Caco-2 (cell line): ENCODE measurements around the gene YIF1B. TPM values are rescaled to one million over a fixed set of nuclear protein-coding genes. Genes with fewer than 3 reads are reported as not detected.

Experiments
- BruUV-seq: library from RNA; stranded (reverse); fragments of 400-500 nt; replicated peaks from 2 replicates; lab custom pipeline; 2021; lab: Mats Ljungman, UMichigan
- CTCF ChIA-PET: fragments of 300-600 bp; sonication (Branson Sonifier 250); formaldehyde crosslinking; loops from one replicate; lab custom pipeline; 2022; ENCODE audit warnings: antibody characterized with exemption; lab: Charles Lee
- POLR2A ChIA-PET: fragments of 300-600 bp; sonication (Branson Sonifier 250); formaldehyde crosslinking; loops from one replicate; lab custom pipeline; 2022; ENCODE audit warnings: antibody characterized with exemption; lab: Charles Lee
- DNase-seq, 2 experiments: peaks; one replicate each; pipeline versions ENCODE4 v3.0.0 to v3.0.0-alpha.2; 2020 to 2022
- H3K27me3 ChIP-seq: replicated peaks from 2 replicates; pipeline ENCODE4 v1.6.0; 2011; ENCODE audit warnings: low read length; ENCODE audit not compliant: control insufficient read depth, insufficient read depth
- H3K36me3 ChIP-seq: 2 replicates; pipeline ENCODE4 v1.5.1; 2011; ENCODE audit warnings: low read length; ENCODE audit not compliant: control insufficient read depth, insufficient read depth
- H3K4me1 ChIP-seq: fragments of 250-450 bp; sonication (Bioruptor Pico); 2 replicates; pipeline ENCODE4 v1.5.1; 2020; ENCODE audit warnings: mild to moderate bottlenecking
- H3K4me3 ChIP-seq: 2 replicates; pipeline ENCODE4 v1.5.1; 2011; ENCODE audit warnings: low read depth, mild to moderate bottlenecking, control low read depth, low read length
- H3K9me3 ChIP-seq: fragments of 250-450 bp; sonication (Bioruptor Pico); 2 replicates; pipeline ENCODE4 v1.5.1; 2020; ENCODE audit warnings: mild to moderate bottlenecking, moderate library complexity
- H3K27ac Mint-ChIP-seq: one replicate; pipeline ENCODE4 v1.8.0; 2022; ENCODE audit warnings: mixed read lengths; ENCODE audit not compliant: unreplicated experiment
- H3K27me3 Mint-ChIP-seq: one replicate; pipeline ENCODE4 v1.8.0; 2022; ENCODE audit warnings: mixed read lengths; ENCODE audit not compliant: insufficient read depth, unreplicated experiment
- H3K36me3 Mint-ChIP-seq: one replicate; pipeline ENCODE4 v1.8.0; 2022; ENCODE audit warnings: mild to moderate bottlenecking, mixed read lengths; ENCODE audit not compliant: insufficient read depth, unreplicated experiment
- H3K4me1 Mint-ChIP-seq: one replicate; pipeline ENCODE4 v1.8.0; 2022; ENCODE audit warnings: low read depth, mixed read lengths; ENCODE audit not compliant: unreplicated experiment
- H3K4me3 Mint-ChIP-seq: one replicate; pipeline ENCODE4 v1.8.0; 2022; ENCODE audit warnings: mild to moderate bottlenecking, moderate library complexity, mixed read lengths; ENCODE audit not compliant: unreplicated experiment
- H3K9me3 Mint-ChIP-seq: one replicate; pipeline ENCODE4 v1.8.0; 2022; ENCODE audit warnings: mixed read lengths; ENCODE audit not compliant: unreplicated experiment
- CTCF ChIP-seq, 2 experiments: fragments of 200-600 bp in 1 of 2; IDR thresholded peaks; 1 replicate in 1 of 2; 2 replicates in 1 of 2; pipeline versions ENCODE4 v1.5.1 to v1.8.0; 2011 to 2022; ENCODE audit warnings: antibody characterized with exemption in 1 of 2, control low read depth in 1 of 2, inconsistent platforms in 1 of 2, low read depth in 1 of 2, low read length in 1 of 2, mild to moderate bottlenecking in 1 of 2, moderate library complexity in 1 of 2; ENCODE audit not compliant: insufficient read depth in 1 of 2, severe bottlenecking in 1 of 2, unreplicated experiment in 1 of 2
- intact Hi-C: fragments of 100-400 bp; cut with micrococcal nuclease; formaldehyde crosslinking; loops from one replicate; pipeline ENCODE4 v1.10.0; 2022; ENCODE audit not compliant: unreplicated experiment
- total RNA-seq: library from RNA; stranded (reverse); gene quantifications from 2 replicates; pipeline ENCODE4 v1.2.3, GENCODE V29; 2022

Gene YIF1B
- total RNA-seq, 1 experiment from 2014 or later: 66.7 TPM

DNA sequence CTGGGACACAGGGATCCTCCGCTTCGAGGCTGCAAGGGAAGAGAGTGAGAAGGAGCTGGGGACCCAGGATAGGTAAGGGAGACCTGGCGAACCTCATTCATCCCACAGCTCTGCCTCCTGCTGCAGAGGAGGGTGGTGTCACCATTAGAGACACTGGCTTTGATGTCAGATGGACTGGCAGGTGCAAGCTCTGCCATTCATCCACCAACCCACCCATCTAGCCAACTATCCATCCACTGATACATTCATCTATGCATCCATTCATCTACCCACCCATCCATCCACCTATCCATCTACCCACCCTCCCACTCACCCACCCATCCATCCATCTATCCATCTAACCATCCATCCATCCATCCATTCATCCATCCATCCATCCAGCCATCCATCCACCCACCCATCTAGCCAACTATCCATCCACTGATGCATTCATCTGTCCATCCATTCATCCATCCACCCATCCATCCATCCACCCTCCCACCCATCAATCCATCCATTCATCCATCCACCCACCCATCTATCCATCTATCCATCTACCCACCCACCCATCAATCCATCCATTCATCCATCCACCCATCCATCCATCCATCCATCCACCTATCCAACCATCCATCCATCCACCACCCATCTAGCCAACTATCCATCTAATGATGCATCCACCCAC, 6.0 kb downstream of the YIF1B start:
- Mint-ChIP-seq H3K4me1 (peaks cover 6% of the 10 kb centered on the region), H3K4me3 (no peak overlapping the region), H3K27ac (no peak overlapping the region), H3K36me3 (peaks cover 16% of the 10 kb centered on the region), H3K9me3 (no peaks in the 10 kb centered on the region), H3K27me3 (no peaks in the 10 kb centered on the region)
- Histone ChIP-seq H3K27me3 (no peaks in the 10 kb centered on the region), H3K9me3 (no peaks in the 10 kb centered on the region), H3K4me1 (peaks cover 8% of the 10 kb centered on the region), H3K4me3 (no peak overlapping the region), H3K36me3 (no peaks in the 10 kb centered on the region)
- TF ChIP-seq CTCF (IDR thresholded peaks at IDR 0.05; ENCODE audit: insufficient read depth in 1 of 2, low read depth in 1 of 2, low read length in 1 of 2, severe bottlenecking in 1 of 2, unreplicated experiment in 1 of 2): no peak
- intact Hi-C loops: no loop called here
- no TSS peak for BruUV-seq
- DNase-seq: no peak
- POLR2A ChIA-PET: no interaction called here
- CTCF ChIA-PET: no interaction called here

DNA sequence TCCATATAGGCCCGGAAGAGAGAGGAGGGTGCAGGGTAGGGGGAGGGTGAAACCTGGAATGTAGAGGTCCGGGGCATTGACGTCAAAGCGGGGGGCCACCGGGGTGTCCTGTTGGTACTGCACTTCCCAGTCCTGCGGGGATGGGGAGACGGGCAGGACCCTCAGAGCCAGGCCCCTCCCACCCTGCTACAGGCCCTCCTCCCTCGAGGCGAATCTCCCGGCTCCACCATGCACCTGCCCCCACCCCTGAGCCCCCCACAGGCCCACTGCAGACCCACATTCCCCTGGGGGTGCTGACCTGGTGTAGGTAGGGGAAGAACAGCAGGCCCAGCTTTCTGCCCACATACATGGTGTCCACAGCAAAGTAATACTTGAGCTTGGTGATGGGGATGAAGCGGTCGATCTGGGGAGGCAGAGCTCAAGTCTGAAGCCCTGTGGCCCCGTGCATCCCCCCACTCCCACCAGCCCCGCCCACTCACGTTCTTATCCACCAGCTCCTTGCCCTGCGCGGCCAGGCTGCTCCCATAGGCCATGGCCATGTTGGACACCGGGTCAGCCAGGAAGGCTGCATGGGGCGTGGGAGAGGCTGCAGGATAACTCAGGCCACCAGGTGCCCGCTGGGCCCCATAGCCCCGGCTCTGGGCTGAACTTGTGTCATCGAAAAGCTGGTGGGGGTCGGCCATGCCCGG, 6.7 kb downstream of the YIF1B start:
- Histone ChIP-seq H3K4me3 (no peak overlapping the region), H3K9me3 (no peaks in the 10 kb centered on the region), H3K4me1 (peaks cover 15% of the 10 kb centered on the region), H3K36me3 (no peaks in the 10 kb centered on the region), H3K27me3 (no peaks in the 10 kb centered on the region)
- H3K4me1 Mint-ChIP-seq: peaks cover 6% of the 10 kb centered on the region
- H3K27ac Mint-ChIP-seq: no peak overlapping the region
- intact Hi-C loops: no loop called here
- ChIA-PET POLR2A (no interaction called here), CTCF (interaction anchor here (0.6 kb wide), 2 partner anchors 53 to 66 kb away, joined by 3 to 4 read pairs; no protein-coding TSS in a partner anchor)
- peaks cover 19% of the 10 kb centered on the region for H3K36me3 Mint-ChIP-seq
- no peaks in the 10 kb centered on the region for H3K27me3 Mint-ChIP-seq
- H3K4me3 Mint-ChIP-seq: no peak overlapping the region
- TF ChIP-seq CTCF (IDR thresholded peaks at IDR 0.05; ENCODE audit: insufficient read depth in 1 of 2, low read depth in 1 of 2, low read length in 1 of 2, severe bottlenecking in 1 of 2, unreplicated experiment in 1 of 2): no peak
- no peak for DNase-seq
- no TSS peak for BruUV-seq
- no peaks in the 10 kb centered on the region for H3K9me3 Mint-ChIP-seq

DNA sequence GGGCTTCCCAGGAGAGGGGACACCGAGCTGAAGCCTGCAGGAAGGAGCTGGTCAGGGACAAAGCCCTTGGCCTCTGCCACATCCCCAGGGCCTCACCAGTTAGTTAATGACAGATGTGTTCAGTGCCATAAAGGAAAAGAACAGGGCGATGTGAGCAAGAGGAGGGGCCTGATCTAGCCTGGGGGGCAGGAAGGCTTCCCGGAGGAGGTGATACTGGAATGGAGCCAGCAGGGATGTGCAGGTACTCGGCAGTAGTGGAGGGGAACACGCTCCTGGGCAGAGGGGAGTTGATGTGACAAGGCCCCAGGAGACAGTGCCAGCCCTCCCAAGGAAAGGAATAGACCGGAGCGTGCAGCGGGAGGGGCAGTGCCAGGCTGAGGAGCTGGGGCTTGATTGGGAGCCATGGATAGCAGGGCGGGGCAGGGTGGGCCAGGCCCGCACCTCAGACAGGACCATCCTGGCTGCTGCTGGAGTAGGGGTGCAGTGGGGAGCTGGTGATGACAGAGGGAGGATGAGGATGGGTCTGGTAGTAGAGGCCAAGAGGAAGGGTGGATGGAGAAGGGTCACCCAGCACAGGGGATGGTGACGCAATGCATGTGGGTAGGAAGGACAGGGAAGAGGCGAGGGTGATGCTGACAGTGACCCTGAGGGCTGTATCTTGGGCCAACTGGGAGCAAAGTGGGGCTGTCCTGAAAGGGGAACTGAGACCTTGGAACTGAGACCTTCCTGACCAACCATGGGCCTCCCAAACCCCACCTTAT, 7.6 kb downstream of the YIF1B start:
- peaks cover 6% of the 10 kb centered on the region for H3K4me1 Mint-ChIP-seq
- ChIA-PET POLR2A (no interaction called here), CTCF (no interaction called here)
- no peaks in the 10 kb centered on the region for H3K27me3 Mint-ChIP-seq
- no peak for TF ChIP-seq CTCF (IDR thresholded peaks at IDR 0.05; ENCODE audit: insufficient read depth in 1 of 2, low read depth in 1 of 2, low read length in 1 of 2, severe bottlenecking in 1 of 2, unreplicated experiment in 1 of 2)
- H3K9me3 Mint-ChIP-seq: no peaks in the 10 kb centered on the region
- intact Hi-C loops: no loop called here
- BruUV-seq: no TSS peak
- H3K9me3 ChIP-seq: no peaks in the 10 kb centered on the region
- no peak overlapping the region for H3K4me3 Mint-ChIP-seq
- H3K4me3 ChIP-seq: no peak overlapping the region
- H3K27ac Mint-ChIP-seq: no peak overlapping the region
- no peak for DNase-seq
- no peaks in the 10 kb centered on the region for H3K36me3 ChIP-seq
- peaks cover 23% of the 10 kb centered on the region for H3K4me1 ChIP-seq
- H3K36me3 Mint-ChIP-seq: peaks cover 27% of the 10 kb centered on the region
- no peaks in the 10 kb centered on the region for H3K27me3 ChIP-seq
